Heart right ventricle (tissue), 16 donors: ENCODE data around the gene ANKRD65. TPM values are rescaled to one million over a fixed set of nuclear protein-coding genes. Genes with fewer than 3 reads are reported as not detected.
A peak's percentile ranks its signal among the peaks of the same experiment; 100 is the strongest.

Source experiments
- ATAC-seq, 8 donors: fragments of 200-7000 bp; cut with Tn5 transposase; one replicate each; pipeline ENCODE4 v1.9.1; 2020; ENCODE audit warnings: mild to moderate bottlenecking in 8 of 8, moderate library complexity in 8 of 8, moderate number of reproducible peaks in 1 of 8
- DNase-seq, 2 donors: peaks; one replicate each; pipeline ENCODE4 v3.0.0-alpha.2; 2020
- H3K27ac ChIP-seq, 10 donors: fragments of 200-600 bp; sonication (generic) in 2 of 10; one replicate each; pipeline versions ENCODE4 v1.5.0 to v1.8.0; 2020 to 2022; ENCODE audit warnings: mild to moderate bottlenecking in 3 of 10
- H3K27me3 ChIP-seq, 7 donors: fragments of 200-600 bp; one replicate each; pipeline ENCODE4 v1.8.0; 2021 to 2022; ENCODE audit warnings: mild to moderate bottlenecking in 2 of 7
- H3K36me3 ChIP-seq, 9 donors: fragments of 200-600 bp; sonication (generic) in 1 of 9; one replicate each; pipeline versions ENCODE4 v1.5.0 to v1.8.0; 2020 to 2022; ENCODE audit warnings: mild to moderate bottlenecking in 2 of 9
- H3K4me1 ChIP-seq, 9 donors: fragments of 200-600 bp; sonication (generic) in 1 of 9; one replicate each; pipeline versions ENCODE4 v1.5.0 to v1.8.0; 2020 to 2022; ENCODE audit warnings: mild to moderate bottlenecking in 4 of 9
- H3K4me3 ChIP-seq, 10 donors: fragments of 200-600 bp; sonication (generic) in 2 of 10; one replicate each; pipeline versions ENCODE4 v1.5.0 to v1.8.0; 2020 to 2022; ENCODE audit warnings: mild to moderate bottlenecking in 7 of 10, moderate library complexity in 2 of 10
- H3K9me3 ChIP-seq, 11 donors: fragments of 200-600 bp in 10 of 11; sonication (generic) in 2 of 11; one replicate each; pipeline versions ENCODE4 v1.5.0 to v1.8.0; 2013 to 2022; ENCODE audit warnings: mild to moderate bottlenecking in 2 of 11, control low read depth in 1 of 11, moderate library complexity in 1 of 11
- WGBS, 2 donors: extraction: QIAGEN DNeasy Blood & Tissue Kit; methylation state at CpG; one replicate each; pipeline ENCODE4 v1.1.7; 2013; ENCODE audit warnings: inconsistent platforms in 1 of 2; 5-methylcytosine and 5-hydroxymethylcytosine counted together
- intact Hi-C, 10 donors: fragments of 100-400 bp; cut with DNase I; formaldehyde crosslinking; loops; one replicate each; pipeline versions ENCODE4 v1.11.1 to v1.14.2; 2022
- polyA plus RNA-seq, 2 donors: library from polyadenylated mRNA; stranded (reverse); fragments of 200-250 nt; gene quantifications; one replicate each; pipeline ENCODE4 v1.2.3, GENCODE V29; 2013
- total RNA-seq, 10 donors: library from RNA; stranded (reverse); fragmentation: NEBNext Ultra II Directional in 3 of 10; extraction: Animal tissue kit (Norgen Biotek cat#: 25700) in 3 of 10; gene quantifications; one replicate each; pipeline versions ENCODE4 v1.2.1 to v1.2.4, GENCODE V29; 2021 to 2023
- TF ChIP-seq, protein P1 (sequence below), 9 donors: fragments of 200-600 bp; sonication (generic) in 2 of 9; IDR thresholded peaks; one replicate each; pipeline versions ENCODE4 v1.5.0 to v1.8.0; 2021 to 2022; ENCODE audit warnings: antibody characterized with exemption in 9 of 9, mild to moderate bottlenecking in 5 of 9, moderate library complexity in 1 of 9
- donor health status: Arrhythmogenic right ventricular cardiomyopathy.
- donor health status: ischemic (EF 13 %, LVEDD 7.1; RV severe dilation, severe dysfunction).
- donor health status: healthy with polysubstance abuse.
- donor health status: DM: no; HTN: yes; CAD: no.
- donor health status: DM: no; HTN: no; CAD: no.
- donor health status: ischemic (EF 25% LVEDD 6.9; RV normal size, moderate dysfunction).
- donor health status: ischemic (EF 25% LVEDD 5.7; RV mildly dilated, moderate dysfunction).
- donor health status: healthy.
- donor health status: DM: yes; HTN: yes; CAD: no.
- donor health status: Ischemic cardiomyopathy.
- donor health status: ischemic (EF 35%, LVEDD 5.7; RV mildly dilated, moderate dysfunction).
- donor health status: nonischemic (EF 11% LVEDD 7.7; RV severe dilation, severe dysfunction).
- donor health status: DM: yes; HTN: yes; CAD: no.
- donor health status: PGD.
- donor health status: ischemic (EF 29% LVEDD 5.4; RV normal size, mild dysfunction).
- donor health status: nonischemic (EF 23%, LVEDD 6.1; RV moderate dilation, normal function).

ANKRD65 gene
- total and polyA plus RNA-seq, 12 donors, result 0.37 to 3.1 (median 1.8) TPM

DNA sequence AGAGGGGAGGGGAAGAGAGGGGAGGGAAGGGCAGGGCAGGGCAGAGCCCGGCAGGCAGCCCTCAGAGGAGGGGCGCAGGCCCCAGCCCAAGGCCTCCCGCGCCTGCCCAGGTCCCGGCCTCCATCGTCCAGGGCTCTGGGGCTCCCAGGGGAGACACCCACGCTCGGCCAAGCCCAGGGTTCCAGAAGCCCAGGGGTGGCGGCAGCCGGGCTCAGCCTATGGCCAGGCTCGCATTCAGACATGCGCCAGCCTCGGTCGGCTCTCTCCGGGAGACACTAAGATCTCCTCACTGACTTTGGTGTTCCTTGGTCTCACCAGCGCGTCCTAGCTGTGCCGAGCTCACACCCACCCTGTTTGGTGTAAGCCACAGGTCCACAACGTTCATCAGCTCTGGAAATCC, 7.1 kb upstream of the ANKRD65 start:
- no peaks in the 10 kb centered on the region for H3K36me3 ChIP-seq
- DNase-seq, result no peak
- WGBS, 2 donors, result 76 to 81% methylated on average over 18 to 19 of the region's 19 CpGs
- H3K4me1 ChIP-seq, result peaks cover 32 to 50% (median 43%) of the 10 kb centered on the region in 9 donors
- peak overlapping the region in 3 of 10 donors; percentile 2 to 62 (median 13) for H3K27ac ChIP-seq
- peaks cover 0 to 29% (median 11%) of the 10 kb centered on the region in 7 donors for H3K27me3 ChIP-seq
- H3K4me3 ChIP-seq, result no peak overlapping the region
- H3K9me3 ChIP-seq, result no peaks in the 10 kb centered on the region
- intact Hi-C loops, result no loop called here
- no peak for ATAC-seq
- TF ChIP-seq, protein P1, sequence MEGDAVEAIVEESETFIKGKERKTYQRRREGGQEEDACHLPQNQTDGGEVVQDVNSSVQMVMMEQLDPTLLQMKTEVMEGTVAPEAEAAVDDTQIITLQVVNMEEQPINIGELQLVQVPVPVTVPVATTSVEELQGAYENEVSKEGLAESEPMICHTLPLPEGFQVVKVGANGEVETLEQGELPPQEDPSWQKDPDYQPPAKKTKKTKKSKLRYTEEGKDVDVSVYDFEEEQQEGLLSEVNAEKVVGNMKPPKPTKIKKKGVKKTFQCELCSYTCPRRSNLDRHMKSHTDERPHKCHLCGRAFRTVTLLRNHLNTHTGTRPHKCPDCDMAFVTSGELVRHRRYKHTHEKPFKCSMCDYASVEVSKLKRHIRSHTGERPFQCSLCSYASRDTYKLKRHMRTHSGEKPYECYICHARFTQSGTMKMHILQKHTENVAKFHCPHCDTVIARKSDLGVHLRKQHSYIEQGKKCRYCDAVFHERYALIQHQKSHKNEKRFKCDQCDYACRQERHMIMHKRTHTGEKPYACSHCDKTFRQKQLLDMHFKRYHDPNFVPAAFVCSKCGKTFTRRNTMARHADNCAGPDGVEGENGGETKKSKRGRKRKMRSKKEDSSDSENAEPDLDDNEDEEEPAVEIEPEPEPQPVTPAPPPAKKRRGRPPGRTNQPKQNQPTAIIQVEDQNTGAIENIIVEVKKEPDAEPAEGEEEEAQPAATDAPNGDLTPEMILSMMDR (IDR thresholded peaks at IDR 0.05), result no peak

DNA sequence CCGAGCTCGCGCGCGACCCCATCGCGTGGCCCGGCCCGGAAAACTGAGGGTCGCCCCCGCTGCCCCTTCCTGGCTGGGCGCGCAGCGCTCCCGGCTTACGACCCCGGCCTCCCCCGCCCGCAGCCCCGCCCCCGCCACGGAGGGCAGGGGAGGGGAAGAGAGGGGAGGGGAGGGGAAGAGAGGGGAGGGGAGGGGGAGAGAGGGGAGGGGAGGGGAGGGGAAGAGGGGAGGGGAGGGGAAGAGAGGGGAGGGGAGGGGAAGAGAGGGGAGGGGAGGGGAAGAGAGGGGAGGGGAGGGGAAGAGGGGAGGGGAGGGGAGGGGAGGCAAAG, 6.7 kb upstream of the ANKRD65 start:
- 1% methylated on average over 20 of the region's 22 CpGs; no CpG with 5 or more reads in 1 of the 2 donors for WGBS, 2 donors
- H3K27ac ChIP-seq, result peak overlapping the region in 5 of 10 donors; percentile 26 to 64 (median 37)
- intact Hi-C loops, result no loop called here
- DNase-seq, result no peak
- H3K27me3 ChIP-seq, result peaks cover 0 to 26% (median 11%) of the 10 kb centered on the region in 7 donors
- no peaks in the 10 kb centered on the region for H3K36me3 ChIP-seq
- H3K4me3 ChIP-seq, result peak overlapping the region in 9 of 10 donors; percentile 36 to 52 (median 44)
- no peak for ATAC-seq
- H3K4me1 ChIP-seq, result peaks cover 31 to 48% (median 39%) of the 10 kb centered on the region in 9 donors
- H3K9me3 ChIP-seq, result no peaks in the 10 kb centered on the region
- TF ChIP-seq, protein P1 (IDR thresholded peaks at IDR 0.05), result no peak

DNA sequence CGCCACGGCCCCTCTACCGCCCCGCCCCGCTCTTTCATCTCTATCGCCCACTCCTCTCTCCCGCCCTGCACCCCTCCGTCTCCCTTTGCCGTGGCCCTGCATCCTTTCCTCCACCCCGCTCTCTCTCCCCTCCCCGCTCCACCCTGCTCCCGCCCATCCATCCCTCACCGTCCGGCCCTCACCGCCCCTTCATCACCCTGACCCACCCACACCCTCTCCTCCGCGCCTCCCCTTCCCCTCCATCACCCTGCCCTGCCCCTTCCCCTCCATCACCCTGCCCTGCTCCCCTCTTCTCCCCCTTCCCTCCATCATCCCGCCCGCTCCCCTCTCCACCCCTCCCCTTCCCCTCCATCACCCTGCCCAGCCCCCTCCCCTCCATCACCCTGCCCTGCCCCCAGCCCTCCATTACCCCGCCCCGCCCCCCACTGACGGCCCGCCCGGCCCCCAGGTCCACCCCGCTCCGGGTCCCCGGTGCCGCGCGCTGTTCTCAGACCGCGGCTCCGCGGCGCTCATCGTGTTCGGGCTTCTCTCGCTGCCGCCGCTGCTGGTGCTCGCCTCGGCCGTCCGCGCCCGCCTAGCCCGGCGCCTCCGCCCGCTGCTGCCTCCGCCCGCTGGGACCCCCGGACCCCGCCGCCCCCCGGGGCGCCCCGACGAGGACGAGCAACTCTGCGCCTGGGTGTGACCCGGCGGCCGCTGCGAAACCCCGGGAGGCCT, 6.2 kb upstream of the ANKRD65 start:
- Histone ChIP-seq H3K27me3 (peaks cover 0 to 31% (median 11%) of the 10 kb centered on the region in 7 donors), H3K4me1 (peaks cover 26 to 48% (median 34%) of the 10 kb centered on the region in 9 donors), H3K9me3 (no peaks in the 10 kb centered on the region), H3K4me3 (peak overlapping the region in 9 of 10 donors; percentile 36 to 52 (median 44)), H3K36me3 (no peaks in the 10 kb centered on the region), H3K27ac (peak overlapping the region in 5 of 10 donors; percentile 26 to 64 (median 37))
- DNase-seq (peak in 1 of 2 donors; percentile 53), ATAC-seq (no peak)
- TF ChIP-seq, protein P1 (IDR thresholded peaks at IDR 0.05), result no peak
- intact Hi-C loops, result no loop called here
- WGBS, 2 donors, result 13 to 16% methylated on average over 53 to 66 of the region's 66 CpGs

DNA sequence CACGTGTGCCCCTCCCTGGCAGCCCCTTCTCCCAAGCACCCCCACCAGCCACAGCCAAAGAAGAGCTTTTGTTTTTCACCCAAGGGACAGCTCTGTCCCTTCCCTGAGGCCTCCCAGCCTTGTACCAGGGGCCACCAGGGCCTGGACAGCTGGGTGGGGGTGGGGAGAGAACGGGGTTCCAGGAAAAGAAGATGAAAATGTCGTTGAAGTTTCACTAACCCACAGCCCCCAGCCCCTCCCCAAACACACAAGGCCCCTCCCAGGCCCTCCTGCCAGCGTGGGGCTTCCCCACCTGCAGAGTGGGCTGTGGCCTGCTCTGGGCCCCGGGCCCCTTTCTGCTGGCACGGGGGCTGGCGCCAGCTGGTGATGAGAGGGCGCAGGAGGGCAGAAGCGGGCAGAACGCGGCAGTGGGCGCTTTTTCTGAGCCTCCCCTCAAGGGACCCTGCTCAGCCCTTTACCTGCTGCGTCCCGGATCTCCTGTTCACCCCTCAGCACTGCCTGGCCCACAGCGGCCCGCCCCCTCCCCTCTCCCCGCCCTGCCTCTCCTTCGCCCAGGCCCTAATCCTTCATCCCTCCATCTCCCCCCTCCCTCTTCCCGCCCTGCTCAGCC, 5.5 kb upstream of the ANKRD65 start:
- intact Hi-C loops, result no loop called here
- no peaks in the 10 kb centered on the region for H3K9me3 ChIP-seq
- no peak overlapping the region for H3K4me3 ChIP-seq
- no peak overlapping the region for H3K27ac ChIP-seq
- WGBS, 2 donors, result 37 to 54% methylated on average over 18 to 19 of the region's 19 CpGs
- H3K27me3 ChIP-seq, result peaks cover 0 to 37% (median 11%) of the 10 kb centered on the region in 7 donors
- DNase-seq (no peak), ATAC-seq (no peak)
- TF ChIP-seq, protein P1 (IDR thresholded peaks at IDR 0.05), result no peak
- peaks cover 19 to 41% (median 27%) of the 10 kb centered on the region in 9 donors for H3K4me1 ChIP-seq
- no peaks in the 10 kb centered on the region for H3K36me3 ChIP-seq
